MM.1S (cell line): ENCODE measurements around the gene FDPS.

Experiments used
- DNase-seq: peaks from one replicate; pipeline ENCODE4 v3.0.0-alpha.2; 2015
- H2AFZ ChIP-seq: fragments of 300-600 bp; sonication (generic); 2 replicates; pipeline ENCODE4 v1.6.0; 2016; ENCODE audit warnings: antibody characterized with exemption, low read length
- H3F3A ChIP-seq: fragments of 300-600 bp; sonication (generic); 2 replicates; pipeline ENCODE4 v1.6.1; 2016; ENCODE audit warnings: mild to moderate bottlenecking, antibody characterized with exemption, low read length, moderate library complexity, mixed read lengths; ENCODE audit not compliant: insufficient read depth
- H3K27ac ChIP-seq: fragments of 300-600 bp; sonication (generic); 2 replicates; pipeline ENCODE4 v1.5.1; 2016; ENCODE audit warnings: mild to moderate bottlenecking, low read length
- H3K27me3 ChIP-seq: fragments of 300-600 bp; sonication (generic); replicated peaks from 2 replicates; pipeline ENCODE4 v1.6.0; 2016; ENCODE audit warnings: low read length; ENCODE audit not compliant: insufficient read depth
- H3K36me3 ChIP-seq: fragments of 300-600 bp; sonication (generic); replicated peaks from 2 replicates; pipeline ENCODE4 v1.6.1; 2016; ENCODE audit warnings: mild to moderate bottlenecking, low read length, mixed read lengths; ENCODE audit not compliant: insufficient read depth
- H3K4me1 ChIP-seq: fragments of 300-600 bp; sonication (generic); 2 replicates; pipeline ENCODE4 v1.6.1; 2016; ENCODE audit warnings: low read length, mixed read lengths
- H3K4me2 ChIP-seq: fragments of 300-600 bp; sonication (generic); 2 replicates; pipeline ENCODE4 v1.6.0; 2016; ENCODE audit warnings: low read depth, low read length
- H3K4me3 ChIP-seq: fragments of 300-600 bp; sonication (generic); 2 replicates; pipeline ENCODE4 v1.5.1; 2016; ENCODE audit warnings: low read length, mixed read lengths
- H3K79me2 ChIP-seq: fragments of 300-600 bp; sonication (generic); 2 replicates; pipeline ENCODE4 v1.6.1; 2016; ENCODE audit warnings: mixed run types, low read length, mixed read lengths
- H3K9ac ChIP-seq: fragments of 300-600 bp; sonication (generic); 2 replicates; pipeline ENCODE4 v1.6.1; 2016; ENCODE audit warnings: low read length, mixed read lengths
- H3K9me2 ChIP-seq: fragments of 300-600 bp; sonication (generic); replicated peaks from 2 replicates; pipeline ENCODE4 v1.6.1; 2016; ENCODE audit warnings: mild to moderate bottlenecking, low read length, mixed read lengths; ENCODE audit not compliant: insufficient read depth
- H3K9me3 ChIP-seq: fragments of 300-600 bp; sonication (generic); replicated peaks from 2 replicates; pipeline ENCODE4 v1.6.1; 2016; ENCODE audit warnings: mild to moderate bottlenecking, low read length, mixed read lengths; ENCODE audit not compliant: insufficient read depth
- H4K20me1 ChIP-seq: fragments of 300-600 bp; sonication (generic); 2 replicates; pipeline ENCODE4 v1.6.1; 2016; ENCODE audit warnings: mild to moderate bottlenecking, low read length, moderate library complexity, mixed read lengths; ENCODE audit not compliant: insufficient read depth
- CTCF ChIP-seq: fragments of 300-600 bp; sonication (generic); IDR thresholded peaks from 2 replicates; pipeline ENCODE4 v1.5.1; 2016; ENCODE audit warnings: antibody characterized with exemption, low read length, mixed read lengths
- EZH2 ChIP-seq: fragments of 300-600 bp; sonication (generic); optimal IDR thresholded peaks from 2 replicates; pipeline ENCODE3; 2017; ENCODE audit warnings: low read depth, mild to moderate bottlenecking, antibody characterized with exemption, low read length, mixed read lengths
- EZH2phosphoT487 ChIP-seq: fragments of 300-600 bp; sonication (generic); IDR thresholded peaks from 2 replicates; pipeline ENCODE4 v1.6.1; 2018; ENCODE audit warnings: antibody characterized with exemption, low read length

Gene FDPS

DNA sequence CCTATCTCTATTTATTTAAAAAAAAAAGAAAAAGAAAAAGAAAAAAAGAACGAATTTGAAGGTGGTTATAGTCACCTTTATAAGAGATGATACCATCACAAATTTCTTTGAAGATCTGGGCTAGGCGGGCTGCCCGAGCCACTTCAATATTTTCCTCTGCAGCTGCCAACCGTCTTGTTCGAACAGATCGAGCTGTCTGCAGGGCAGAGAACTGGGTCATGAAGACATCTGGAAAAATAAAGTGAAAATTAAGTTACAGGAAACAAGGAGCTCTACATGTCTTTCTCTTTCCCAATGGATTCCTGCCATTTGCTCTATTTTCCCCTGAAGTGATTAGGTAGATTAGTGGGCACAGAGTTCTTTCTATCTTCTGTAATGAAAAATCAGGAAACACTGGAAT, 44.0 kb downstream of the FDPS start:
- Histone ChIP-seq H4K20me1 (no peaks in the 10 kb centered on the region), H3K9me3 (no peaks in the 10 kb centered on the region), H3K27ac (no peak overlapping the region), H3K4me3 (no peak overlapping the region), H3K4me2 (no peak overlapping the region), H3K9me2 (no peaks in the 10 kb centered on the region), H3K79me2 (no peaks in the 10 kb centered on the region), H3K27me3 (no peaks in the 10 kb centered on the region), H3K9ac (no peak overlapping the region), H2AFZ (no peak overlapping the region), H3K4me1 (no peaks in the 10 kb centered on the region), H3K36me3 (peaks cover 5% of the 10 kb centered on the region), H3F3A (no peaks in the 10 kb centered on the region)
- no peak for DNase-seq
- TF ChIP-seq EZH2, result no peak
- no peak for TF ChIP-seq EZH2phosphoT487
- TF ChIP-seq CTCF, result no peak

GRCh38 chr1:155360051-155360450, 51.4 kb downstream of the FDPS start:
- no peak for DNase-seq
- Histone ChIP-seq H3K4me1 (no peaks in the 10 kb centered on the region), H3K27me3 (no peaks in the 10 kb centered on the region), H3K9ac (no peak overlapping the region), H2AFZ (no peak overlapping the region), H3K79me2 (no peaks in the 10 kb centered on the region), H3K4me2 (no peak overlapping the region), H4K20me1 (no peaks in the 10 kb centered on the region), H3K36me3 (peaks cover 5% of the 10 kb centered on the region; the same call in 1 of the 2 replicates), H3K27ac (no peak overlapping the region), H3F3A (no peaks in the 10 kb centered on the region), H3K9me2 (no peaks in the 10 kb centered on the region), H3K4me3 (no peak overlapping the region), H3K9me3 (no peaks in the 10 kb centered on the region)
- no peak for TF ChIP-seq EZH2phosphoT487
- TF ChIP-seq EZH2, result no peak
- TF ChIP-seq CTCF, result no peak
